ENCODE results near the gene DDIT4.
A peak's percentile ranks its signal among the peaks of the same experiment; 100 is the strongest.
"Not testable (repeated sequence)": the region's sequence is repeated elsewhere in the genome, so short reads cannot be mapped to it uniquely, and the experiment has no call there.

Gene DDIT4, protein sequence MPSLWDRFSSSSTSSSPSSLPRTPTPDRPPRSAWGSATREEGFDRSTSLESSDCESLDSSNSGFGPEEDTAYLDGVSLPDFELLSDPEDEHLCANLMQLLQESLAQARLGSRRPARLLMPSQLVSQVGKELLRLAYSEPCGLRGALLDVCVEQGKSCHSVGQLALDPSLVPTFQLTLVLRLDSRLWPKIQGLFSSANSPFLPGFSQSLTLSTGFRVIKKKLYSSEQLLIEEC

GRCh38 chr10:72273410-72274212, at the start of gene DDIT4:
TSS of gene DDIT4 (plus strand) at chr10:72273924. CDS start at chr10:72274217, 293 bp downstream.
- peak; percentile 100 for DNase-seq (ENCODE audit: low spot score)

- not testable (repeated sequence) for DNase-seq (ENCODE audit: low spot score)
Observed at GRCh38 chr10:72224191-72224590, 49.5 kb upstream of the DDIT4 start.

- no peak for DNase-seq (ENCODE audit: low spot score)
Observed at GRCh38 chr10:72226418-72227027, 47.2 kb upstream of the DDIT4 start.

DNA sequence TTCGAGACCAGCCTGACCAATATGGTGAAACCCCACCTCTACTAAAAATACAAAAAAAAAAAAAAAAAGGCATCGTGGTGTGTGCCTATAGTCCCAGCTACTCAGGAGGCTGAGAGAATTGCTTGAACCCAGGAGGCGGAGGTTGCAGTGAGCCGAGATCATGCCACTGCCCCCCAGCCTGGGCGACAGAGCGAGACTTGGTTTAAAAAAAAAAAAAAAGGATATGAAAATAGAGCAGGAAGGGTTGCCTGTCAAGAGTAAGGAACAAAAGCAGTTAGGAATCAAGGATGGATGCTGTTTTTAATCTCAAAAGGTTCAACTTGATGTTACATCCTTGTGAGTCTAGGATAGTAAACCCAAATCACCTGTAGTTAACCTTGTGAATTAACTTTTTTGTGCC, 45.9 kb upstream of the DDIT4 start:
- no peak for DNase-seq (ENCODE audit: low spot score)

DNA sequence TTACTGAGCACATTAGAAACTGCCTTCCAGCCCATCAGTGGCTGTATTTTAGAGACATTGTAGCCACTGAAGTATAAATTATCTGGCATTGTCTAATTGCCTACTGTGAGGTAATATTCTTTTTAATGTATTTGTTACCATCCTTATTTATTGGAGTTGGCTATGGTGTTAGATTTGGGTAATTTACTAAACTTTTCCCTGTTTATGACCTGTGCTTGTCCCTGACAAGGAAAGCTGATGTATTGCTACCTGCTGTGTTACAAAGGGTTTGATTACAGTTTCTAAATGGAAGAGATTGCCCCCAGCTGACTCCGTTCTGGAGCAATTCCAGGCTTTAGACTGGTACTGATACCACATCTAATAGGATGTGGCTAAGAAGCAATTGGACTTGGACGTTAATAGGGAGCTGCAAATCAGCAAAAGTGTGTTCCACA, 45.4 kb upstream of the DDIT4 start:
- DNase-seq (ENCODE audit: low spot score) = no peak

DNA sequence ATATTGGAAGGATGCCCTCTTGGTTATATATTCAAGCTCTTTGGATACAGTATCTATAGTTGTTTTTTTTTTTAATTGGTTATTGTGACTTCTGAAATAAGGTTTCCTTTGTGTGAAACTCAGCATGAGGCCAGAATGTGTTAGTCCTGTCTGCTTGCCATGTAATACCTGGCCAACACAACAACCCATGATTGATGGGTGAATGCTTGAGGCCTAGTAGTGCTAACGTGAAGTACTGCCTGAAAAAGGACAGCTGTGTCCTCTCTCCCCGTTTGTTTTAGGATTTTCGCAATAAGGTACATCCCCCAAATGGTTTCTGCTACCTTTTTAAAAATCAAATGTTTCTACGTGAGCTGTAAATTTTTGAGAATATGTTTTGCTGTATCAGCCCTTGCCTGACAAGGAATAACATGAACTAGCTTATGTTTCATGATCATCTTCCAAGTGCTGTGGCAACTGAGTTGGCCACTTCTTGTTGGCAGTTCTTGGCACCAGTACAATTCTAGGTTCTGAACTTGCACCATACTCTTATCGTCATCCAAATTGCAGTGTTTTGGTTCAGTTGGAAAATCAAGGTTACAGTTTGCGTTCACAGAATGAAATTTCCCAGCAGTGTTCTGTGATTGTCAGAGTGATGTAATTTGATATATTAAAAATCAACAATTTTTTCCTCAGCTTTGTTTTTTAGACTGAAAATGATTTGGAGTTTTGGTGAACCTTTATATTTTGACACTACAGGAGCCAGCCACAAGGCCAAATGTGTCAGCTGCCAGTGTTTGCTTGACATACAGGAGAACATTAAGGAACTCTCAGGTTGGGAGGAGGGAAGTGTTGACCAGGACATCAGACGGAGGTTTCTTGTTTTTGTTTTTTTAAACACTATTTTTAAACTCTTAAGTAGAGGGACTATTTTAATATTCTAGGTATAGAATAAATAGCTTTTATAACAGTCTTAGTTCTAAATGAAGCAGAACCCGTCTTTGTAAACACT, 44.2 kb upstream of the DDIT4 start:
- no peak for DNase-seq (ENCODE audit: low spot score)

GRCh38 chr10:72233621-72234020, 40.1 kb upstream of the DDIT4 start:
- DNase-seq (ENCODE audit: low spot score) = no peak

DNA sequence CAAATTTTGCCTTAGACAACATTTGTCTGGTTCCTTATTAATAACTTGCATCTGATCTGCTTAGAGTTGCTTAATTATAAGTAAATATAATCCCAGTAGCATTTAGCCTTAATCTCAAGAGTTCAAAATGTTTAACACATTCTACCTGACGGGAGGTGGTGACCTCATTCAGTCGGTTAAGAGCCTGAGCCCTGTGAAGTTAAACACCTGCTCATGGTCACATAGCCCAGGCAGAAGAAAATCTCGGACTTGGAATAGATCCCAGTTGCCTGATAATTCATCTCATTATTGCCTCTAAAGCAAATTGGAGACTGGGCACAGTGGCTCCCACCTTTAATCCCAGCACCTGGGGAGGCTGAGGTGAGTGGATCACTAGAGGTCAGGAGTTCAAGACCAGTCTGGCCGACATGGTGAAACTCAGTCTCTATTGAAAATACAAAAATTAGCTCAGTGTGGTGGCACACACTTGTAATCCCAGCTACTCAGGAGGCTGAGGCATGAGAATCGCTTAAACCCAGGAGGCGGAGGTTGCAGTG, 39.1 kb upstream of the DDIT4 start:
- DNase-seq (ENCODE audit: low spot score) = no peak

DNA sequence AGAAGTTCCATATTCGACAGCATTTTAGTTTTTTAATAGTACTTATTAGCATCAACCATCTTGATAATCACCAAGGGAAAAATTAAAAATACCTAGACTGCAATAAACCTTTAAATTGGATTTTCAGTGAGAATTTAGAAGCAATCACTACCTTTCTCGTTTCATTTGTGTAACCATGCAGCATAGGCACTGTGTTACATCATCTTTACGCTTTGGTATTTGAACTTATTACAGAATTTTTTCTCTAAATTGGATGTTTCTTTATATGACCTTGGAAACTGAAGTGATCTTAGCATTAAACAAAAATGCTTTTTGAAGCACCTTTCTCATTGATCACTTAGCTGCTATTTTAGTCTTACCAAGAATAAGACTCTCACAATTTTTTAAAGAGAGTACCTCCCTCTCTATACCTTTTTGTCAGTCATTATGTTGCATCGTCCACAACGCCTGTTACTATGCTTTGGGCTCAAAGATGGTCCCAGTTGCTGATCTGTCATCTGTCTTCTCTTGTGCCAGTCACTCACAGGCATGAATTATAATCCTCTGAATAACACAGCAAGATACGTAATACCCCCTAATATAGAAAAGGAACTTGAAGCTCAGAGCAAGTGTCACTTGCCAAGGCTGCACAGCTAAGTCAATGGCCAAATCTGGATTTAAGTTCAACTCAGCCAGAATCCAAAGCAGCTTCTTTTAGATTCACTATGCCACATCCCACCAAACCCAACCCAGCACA, 38.0 kb upstream of the DDIT4 start:
- no peak for DNase-seq (ENCODE audit: low spot score)

DNA sequence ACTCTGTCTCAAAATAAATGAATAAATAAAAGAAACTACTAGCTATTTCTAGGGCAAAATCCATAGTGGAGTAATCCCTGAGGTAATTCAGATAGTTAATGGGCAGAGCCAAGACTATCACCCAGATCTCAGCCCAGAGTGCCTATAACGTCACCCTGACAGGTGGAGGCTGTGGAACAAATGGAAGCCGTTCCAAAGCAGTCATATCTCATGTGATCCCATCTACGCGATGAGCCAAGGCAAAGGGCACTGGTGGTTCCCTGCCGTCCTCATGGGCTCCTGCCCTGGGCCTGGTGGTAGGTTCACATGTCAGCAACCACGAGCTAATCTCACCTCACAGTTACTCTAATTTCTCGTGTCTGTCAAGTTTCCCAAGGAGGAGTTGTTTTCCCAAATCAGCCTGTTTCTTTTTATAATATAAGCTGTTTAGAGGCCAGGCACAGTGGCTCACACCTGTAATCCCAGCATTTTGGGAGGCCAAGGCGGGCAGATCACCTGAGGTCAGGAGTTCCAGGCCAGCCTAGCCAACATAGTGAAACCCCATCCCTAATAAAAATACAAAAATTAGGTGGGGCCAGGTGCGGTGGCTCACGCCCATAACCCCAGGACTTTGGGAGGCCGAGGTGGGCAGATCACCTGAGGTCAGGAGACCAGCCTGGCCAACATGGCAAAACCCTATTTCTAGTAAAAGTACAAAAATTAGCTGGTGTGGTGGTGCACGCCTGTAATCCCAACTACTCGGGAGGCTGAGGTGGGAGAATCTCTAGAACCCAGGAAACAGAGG, 35.1 kb upstream of the DDIT4 start:
- DNase-seq (ENCODE audit: low spot score) = no peak

GRCh38 chr10:72239409-72239808, 34.3 kb upstream of the DDIT4 start:
- DNase-seq (ENCODE audit: low spot score) = no peak

- DNase-seq (ENCODE audit: low spot score) = no peak
Observed at GRCh38 chr10:72240371-72240770, 33.4 kb upstream of the DDIT4 start.

DNA sequence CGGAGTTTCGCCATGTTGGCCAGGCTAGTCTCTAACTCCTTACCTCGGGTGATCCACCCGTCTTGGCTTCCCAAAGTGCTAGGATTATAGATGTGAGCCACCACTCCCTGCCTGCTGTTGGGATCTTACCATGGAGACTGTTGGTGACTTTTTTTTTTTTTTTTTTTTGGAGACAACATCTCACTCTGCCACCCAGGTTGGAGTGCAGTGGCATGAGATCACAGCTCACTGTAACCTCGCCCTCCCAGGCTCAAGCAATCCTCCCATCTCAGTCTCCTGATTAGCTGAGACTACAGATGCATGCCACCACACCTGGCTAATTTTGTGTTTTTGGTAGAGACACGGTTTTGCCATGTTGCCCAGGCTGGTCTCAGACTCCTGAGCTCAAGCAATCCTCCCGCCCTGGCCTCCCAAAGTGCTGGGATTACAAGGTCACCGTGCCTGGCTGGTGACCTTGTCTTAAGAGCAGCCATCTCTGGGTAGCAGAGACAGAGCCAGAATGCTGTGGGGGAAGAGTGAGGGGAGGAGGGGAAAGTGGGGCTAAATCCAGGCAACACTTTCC, 32.0 kb upstream of the DDIT4 start:
- DNase-seq (ENCODE audit: low spot score) = no peak

DNA sequence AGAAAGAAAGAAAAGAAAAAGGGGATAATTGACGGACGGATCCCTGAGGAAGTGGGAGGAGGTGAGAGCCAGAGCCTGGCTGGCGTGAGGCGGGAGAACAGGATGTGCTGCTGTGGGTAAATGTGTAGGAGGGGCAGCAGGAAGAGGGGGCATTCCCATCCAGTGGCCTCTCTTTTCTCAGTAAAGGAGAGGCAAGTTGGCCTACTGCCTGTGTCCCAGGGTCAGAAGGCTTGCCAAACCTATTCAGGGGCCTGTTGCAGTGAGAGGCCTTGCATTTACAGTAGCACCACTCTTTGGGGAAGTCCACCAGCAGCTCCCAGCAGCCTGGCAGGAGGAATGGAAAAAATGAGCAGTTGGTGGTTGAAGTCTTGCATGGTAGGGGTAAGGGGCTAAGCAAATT, 31.0 kb upstream of the DDIT4 start:
- DNase-seq (ENCODE audit: low spot score) = peak; percentile 70

DNA sequence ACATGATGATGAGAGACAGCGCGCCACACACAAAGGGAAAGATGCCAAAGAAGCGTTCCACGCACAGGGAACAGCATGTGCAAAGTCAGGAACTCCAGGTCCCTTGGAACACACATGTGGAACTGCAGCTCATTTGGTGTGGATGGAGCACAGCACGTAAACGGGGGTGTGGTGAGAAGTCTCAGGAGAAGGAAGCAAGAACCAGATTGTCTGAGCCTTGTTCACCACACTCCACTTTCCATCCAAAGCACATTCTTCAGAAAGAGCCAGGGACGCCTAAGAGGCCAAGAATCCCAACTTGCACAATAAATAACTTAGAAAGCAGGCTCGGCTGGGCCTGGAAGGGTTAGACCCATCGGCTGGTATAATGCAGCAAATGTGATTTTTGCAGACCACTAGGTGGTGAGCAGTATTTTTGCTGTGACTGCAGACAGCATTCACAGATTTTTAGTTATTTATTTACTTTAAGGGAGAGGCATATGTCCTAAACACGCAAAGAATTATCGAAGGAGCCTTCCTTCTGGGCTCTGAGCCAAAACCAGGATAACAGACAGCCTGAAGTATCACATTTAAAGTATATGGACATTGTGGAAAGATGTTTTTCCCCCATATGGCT, 29.8 kb upstream of the DDIT4 start:
- peak; percentile 61 for DNase-seq (ENCODE audit: low spot score)

DNA sequence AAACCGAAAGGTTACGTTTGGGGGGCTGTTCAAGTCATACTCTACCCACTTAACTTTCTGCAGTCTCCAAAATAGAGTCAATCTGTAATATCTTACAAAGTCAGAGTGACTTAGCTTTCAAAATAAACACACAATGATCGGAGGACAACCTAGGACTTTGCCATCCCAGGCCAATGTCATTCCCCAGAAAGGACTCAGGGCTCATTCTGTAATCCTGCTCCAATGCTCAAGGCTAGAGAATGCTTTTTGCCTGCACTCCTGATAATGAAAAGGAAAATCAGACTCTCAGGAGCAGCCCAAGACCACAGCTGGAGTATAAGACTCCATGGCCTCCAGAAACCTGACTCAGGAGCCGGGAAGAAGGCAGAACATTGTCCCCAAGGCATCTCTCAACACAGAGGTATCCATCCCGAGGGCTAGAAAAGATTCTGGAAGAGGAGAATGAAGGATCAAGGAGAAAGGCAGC, 29.1 kb upstream of the DDIT4 start:
- no peak for DNase-seq (ENCODE audit: low spot score)

GRCh38 chr10:72245949-72246525, 27.7 kb upstream of the DDIT4 start:
- DNase-seq (ENCODE audit: low spot score) = no peak

- DNase-seq (ENCODE audit: low spot score) = peak; percentile 93
Observed at GRCh38 chr10:72248468-72249151, 25.1 kb upstream of the DDIT4 start.
